ENCODE data around the gene TMEM229A. TPM values are rescaled to one million over a fixed set of nuclear protein-coding genes. Genes with fewer than 3 reads are reported as not detected.
"Not testable (repeated sequence)": the region's sequence is repeated elsewhere in the genome, so short reads cannot be mapped to it uniquely, and the experiment has no call there.

TMEM229A gene
- total and polyA plus RNA-seq, 2 donors from 2014 or later, result not detected

DNA sequence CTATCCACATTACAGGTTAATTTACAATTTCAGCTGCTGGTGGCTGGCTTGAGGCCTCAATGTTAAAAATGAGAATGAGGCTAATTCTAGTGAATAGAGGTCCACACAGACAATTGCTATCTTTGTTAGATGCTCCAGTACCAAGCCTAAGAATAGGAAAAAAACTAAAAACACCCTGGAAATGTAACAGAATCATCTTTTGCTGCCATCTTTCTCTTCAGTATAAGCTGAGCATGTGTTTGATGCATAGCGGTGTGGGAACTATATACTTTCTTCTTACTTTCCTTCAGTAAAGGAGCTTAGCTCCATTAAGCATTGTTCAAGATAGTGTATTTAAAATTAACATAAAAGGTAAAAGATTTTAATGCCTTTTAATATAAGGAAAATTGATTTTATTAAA lies 5.6 kb downstream of the TMEM229A start:
- no peak overlapping the region for H3K4me3 ChIP-seq (ENCODE audit: low read length in 3 of 3)
- TF ChIP-seq CTCF (IDR thresholded peaks at IDR 0.05; ENCODE audit: borderline replicate concordance, extremely low read depth, insufficient read depth), result no peak
- H3K27ac ChIP-seq (ENCODE audit: low read depth in 2 of 2, low read length in 2 of 2), result no peak overlapping the region
- DNase-seq, result no peak
- H3K4me1 ChIP-seq (ENCODE audit: control insufficient read depth in 2 of 3, insufficient read depth in 2 of 3, low read depth in 1 of 3, low read length in 3 of 3), result peaks cover 0 to 5% (median 4%) of the 10 kb centered on the region in 3 donors
- intact Hi-C loops (cut with DNase I), result no loop called here
- no peaks in the 10 kb centered on the region for H3K9me3 ChIP-seq (ENCODE audit: control insufficient read depth in 2 of 3, insufficient read depth in 1 of 3, low read length in 3 of 3)
- no peaks in the 10 kb centered on the region for H3K36me3 ChIP-seq (ENCODE audit: control insufficient read depth in 2 of 3, insufficient read depth in 3 of 3, low read length in 3 of 3)
- FAIRE-seq, result no peak
- H3K27me3 ChIP-seq (ENCODE audit: control insufficient read depth, insufficient read depth, low read length), result peaks cover 9% of the 10 kb centered on the region
- H3K9ac ChIP-seq (ENCODE audit: low read length in 3 of 3), result no peak overlapping the region

- FAIRE-seq; H3K27me3 ChIP-seq (ENCODE audit: control insufficient read depth, insufficient read depth, low read length); H3K4me3 ChIP-seq (ENCODE audit: low read length in 3 of 3); H3K4me1 ChIP-seq (ENCODE audit: control insufficient read depth in 2 of 3, insufficient read depth in 2 of 3, low read depth in 1 of 3, low read length in 3 of 3); H3K36me3 ChIP-seq (ENCODE audit: control insufficient read depth in 2 of 3, insufficient read depth in 3 of 3, low read length in 3 of 3); H3K27ac ChIP-seq (ENCODE audit: low read depth in 2 of 2, low read length in 2 of 2); DNase-seq; H3K9ac ChIP-seq (ENCODE audit: low read length in 3 of 3); intact Hi-C loops (cut with DNase I); H3K9me3 ChIP-seq (ENCODE audit: control insufficient read depth in 2 of 3, insufficient read depth in 1 of 3, low read length in 3 of 3): not testable (repeated sequence)
Measured at GRCh38 chr7:124024329-124024728, 8.5 kb downstream of the TMEM229A start.

DNA sequence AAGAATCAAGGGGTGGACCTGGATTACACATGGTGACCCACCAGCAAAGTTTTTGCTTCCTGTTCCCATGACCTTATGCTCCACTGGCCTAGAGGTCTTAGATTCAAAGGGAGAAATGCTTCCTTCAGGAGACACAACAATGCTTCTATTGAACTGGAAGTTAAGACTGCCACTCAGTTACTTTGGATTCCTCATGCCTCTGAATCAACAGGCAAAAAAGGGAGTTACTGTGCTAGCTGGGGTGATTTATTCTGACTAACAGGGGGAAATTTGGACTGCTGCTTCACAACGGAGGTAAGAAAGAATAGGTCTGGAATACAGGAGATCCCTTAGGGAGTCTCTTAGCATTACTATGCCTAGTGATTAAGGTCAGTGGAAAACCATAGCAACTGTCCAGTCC lies 10.3 kb downstream of the TMEM229A start:
- FAIRE-seq, result no peak
- intact Hi-C loops (cut with DNase I), result no loop called here
- no peak overlapping the region for H3K9ac ChIP-seq (ENCODE audit: low read length in 3 of 3)
- H3K27ac ChIP-seq (ENCODE audit: low read depth in 2 of 2, low read length in 2 of 2), result no peak overlapping the region
- TF ChIP-seq CTCF (IDR thresholded peaks at IDR 0.05; ENCODE audit: borderline replicate concordance, extremely low read depth, insufficient read depth), result no peak
- no peaks in the 10 kb centered on the region for H3K4me1 ChIP-seq (ENCODE audit: control insufficient read depth in 2 of 3, insufficient read depth in 2 of 3, low read depth in 1 of 3, low read length in 3 of 3)
- no peak overlapping the region for H3K4me3 ChIP-seq (ENCODE audit: low read length in 3 of 3)
- no peak for DNase-seq
- no peaks in the 10 kb centered on the region for H3K27me3 ChIP-seq (ENCODE audit: control insufficient read depth, insufficient read depth, low read length)
- H3K9me3 ChIP-seq (ENCODE audit: control insufficient read depth in 2 of 3, insufficient read depth in 1 of 3, low read length in 3 of 3), result no peaks in the 10 kb centered on the region
- H3K36me3 ChIP-seq (ENCODE audit: control insufficient read depth in 2 of 3, insufficient read depth in 3 of 3, low read length in 3 of 3), result no peaks in the 10 kb centered on the region

GRCh38 chr7:124020060-124020459 lies 12.8 kb downstream of the TMEM229A start:
- Histone ChIP-seq H3K4me3 (ENCODE audit: low read length in 3 of 3) (no peak overlapping the region), H3K27ac (ENCODE audit: low read depth in 2 of 2, low read length in 2 of 2) (no peak overlapping the region), H3K4me1 (ENCODE audit: control insufficient read depth in 2 of 3, insufficient read depth in 2 of 3, low read depth in 1 of 3, low read length in 3 of 3) (no peaks in the 10 kb centered on the region), H3K27me3 (ENCODE audit: control insufficient read depth, insufficient read depth, low read length) (no peaks in the 10 kb centered on the region), H3K9me3 (ENCODE audit: control insufficient read depth in 2 of 3, insufficient read depth in 1 of 3, low read length in 3 of 3) (no peaks in the 10 kb centered on the region), H3K36me3 (ENCODE audit: control insufficient read depth in 2 of 3, insufficient read depth in 3 of 3, low read length in 3 of 3) (no peaks in the 10 kb centered on the region), H3K9ac (ENCODE audit: low read length in 3 of 3) (no peak overlapping the region)
- no peak for TF ChIP-seq CTCF (IDR thresholded peaks at IDR 0.05; ENCODE audit: borderline replicate concordance, extremely low read depth, insufficient read depth)
- FAIRE-seq (no peak), DNase-seq (no peak)
- intact Hi-C loops (cut with DNase I), result no loop called here
